SU-DHL-6 (cell line): ENCODE results near the gene LINGO1.

Experiments
- H2AFZ ChIP-seq: fragments of 200-600 bp; sonication (generic); 2 replicates; pipeline ENCODE4 v1.6.1; 2014; ENCODE audit warnings: low read depth, mild to moderate bottlenecking, moderate library complexity, mixed read lengths, antibody characterized with exemption, low read length; ENCODE audit not compliant: severe bottlenecking
- H3F3A ChIP-seq: fragments of 200-600 bp; shearing (Covaris generic); 2 replicates; pipeline ENCODE4 v1.6.0; 2016; ENCODE audit warnings: antibody characterized with exemption, mild to moderate bottlenecking; ENCODE audit not compliant: insufficient read depth
- H3K27ac ChIP-seq: fragments of 200-600 bp; sonication (generic); 2 replicates; pipeline ENCODE4 v1.5.1; 2016; ENCODE audit warnings: low read depth, mild to moderate bottlenecking, low read length, moderate library complexity, mixed read lengths
- H3K27me3 ChIP-seq: fragments of 200-600 bp; sonication (generic), shearing (Covaris generic); 2 replicates; pipeline ENCODE4 v1.6.0; 2014; ENCODE audit warnings: mild to moderate bottlenecking, low read length
- H3K36me3 ChIP-seq: fragments of 200-600 bp; sonication (generic); 2 replicates; pipeline ENCODE4 v1.6.1; 2014; ENCODE audit warnings: mild to moderate bottlenecking, low read length, mixed read lengths
- H3K4me2 ChIP-seq: fragments of 300-600, 200-600 bp; shearing (Covaris generic), sonication (generic); 2 replicates; pipeline ENCODE4 v1.6.0; 2014; ENCODE audit warnings: low read length, low read depth, mild to moderate bottlenecking; ENCODE audit not compliant: poor library complexity, severe bottlenecking
- H3K4me3 ChIP-seq: fragments of 200-600 bp; sonication (generic); 2 replicates; pipeline ENCODE4 v1.5.1; 2014; ENCODE audit warnings: antibody characterized with exemption, low read length, mild to moderate bottlenecking, mixed read lengths; ENCODE audit not compliant: insufficient read depth, poor library complexity, severe bottlenecking
- H3K79me2 ChIP-seq: fragments of 200-600 bp; sonication (generic); 2 replicates; pipeline ENCODE4 v1.6.1; 2014; ENCODE audit warnings: mild to moderate bottlenecking, low read length, moderate library complexity; ENCODE audit not compliant: insufficient read depth
- H3K9ac ChIP-seq: fragments of 200-600 bp; sonication (generic); 2 replicates; pipeline ENCODE4 v1.7.0; 2014; ENCODE audit warnings: mild to moderate bottlenecking, low read length
- H3K9me2 ChIP-seq: fragments of 200-600 bp; sonication (generic); replicated peaks from 2 replicates; pipeline ENCODE4 v1.6.1; 2014; ENCODE audit warnings: low read length; ENCODE audit not compliant: insufficient read depth
- H3K9me3 ChIP-seq: fragments of 200-600 bp; sonication (generic); 2 replicates; pipeline ENCODE4 v1.6.1; 2014; ENCODE audit warnings: low read length, mixed read lengths; ENCODE audit not compliant: insufficient read depth
- H4K20me1 ChIP-seq: fragments of 200-600 bp; sonication (generic); 2 replicates; pipeline ENCODE4 v1.6.1; 2014; ENCODE audit warnings: low read depth, mild to moderate bottlenecking, antibody characterized with exemption, low read length, moderate library complexity, mixed read lengths
- EZH2phosphoT487 ChIP-seq: fragments of 200-600 bp; sonication (generic), shearing (Covaris generic); conservative IDR thresholded peaks from 2 replicates; pipeline ENCODE4 v1.6.1; 2018; ENCODE audit warnings: mild to moderate bottlenecking, antibody characterized with exemption, low read length, moderate library complexity, mixed read lengths
- TF ChIP-seq, protein P1 (sequence below): fragments of 200-600 bp; sonication (generic); IDR thresholded peaks from one replicate; pipeline ENCODE4 v1.5.1; 2017; ENCODE audit warnings: antibody characterized with exemption, mild to moderate bottlenecking, low read length, moderate library complexity; ENCODE audit not compliant: insufficient read depth, poor library complexity, severe bottlenecking

LINGO1 gene

GRCh38 chr15:77566092-77566491 lies 66.6 kb downstream of the LINGO1 start:
- no peak overlapping the region for H3K4me3 ChIP-seq
- H3K9me2 ChIP-seq = no peaks in the 10 kb centered on the region
- no peak overlapping the region for H3K9ac ChIP-seq
- H3K36me3 ChIP-seq = no peaks in the 10 kb centered on the region
- no peaks in the 10 kb centered on the region for H3K79me2 ChIP-seq
- no peaks in the 10 kb centered on the region for H3K27me3 ChIP-seq
- H3K4me2 ChIP-seq = no peak overlapping the region
- H4K20me1 ChIP-seq = no peaks in the 10 kb centered on the region
- H3K9me3 ChIP-seq = no peaks in the 10 kb centered on the region
- TF ChIP-seq EZH2phosphoT487 = no peak
- TF ChIP-seq, protein P1, sequence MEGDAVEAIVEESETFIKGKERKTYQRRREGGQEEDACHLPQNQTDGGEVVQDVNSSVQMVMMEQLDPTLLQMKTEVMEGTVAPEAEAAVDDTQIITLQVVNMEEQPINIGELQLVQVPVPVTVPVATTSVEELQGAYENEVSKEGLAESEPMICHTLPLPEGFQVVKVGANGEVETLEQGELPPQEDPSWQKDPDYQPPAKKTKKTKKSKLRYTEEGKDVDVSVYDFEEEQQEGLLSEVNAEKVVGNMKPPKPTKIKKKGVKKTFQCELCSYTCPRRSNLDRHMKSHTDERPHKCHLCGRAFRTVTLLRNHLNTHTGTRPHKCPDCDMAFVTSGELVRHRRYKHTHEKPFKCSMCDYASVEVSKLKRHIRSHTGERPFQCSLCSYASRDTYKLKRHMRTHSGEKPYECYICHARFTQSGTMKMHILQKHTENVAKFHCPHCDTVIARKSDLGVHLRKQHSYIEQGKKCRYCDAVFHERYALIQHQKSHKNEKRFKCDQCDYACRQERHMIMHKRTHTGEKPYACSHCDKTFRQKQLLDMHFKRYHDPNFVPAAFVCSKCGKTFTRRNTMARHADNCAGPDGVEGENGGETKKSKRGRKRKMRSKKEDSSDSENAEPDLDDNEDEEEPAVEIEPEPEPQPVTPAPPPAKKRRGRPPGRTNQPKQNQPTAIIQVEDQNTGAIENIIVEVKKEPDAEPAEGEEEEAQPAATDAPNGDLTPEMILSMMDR = no peak
- H3K27ac ChIP-seq = no peak overlapping the region
- no peak overlapping the region for H2AFZ ChIP-seq
- no peaks in the 10 kb centered on the region for H3F3A ChIP-seq

GRCh38 chr15:77565378-77565915 lies 67.3 kb downstream of the LINGO1 start:
- Histone ChIP-seq H3K36me3 (no peaks in the 10 kb centered on the region), H3K27ac (no peak overlapping the region), H3K79me2 (no peaks in the 10 kb centered on the region), H2AFZ (no peak overlapping the region), H3K4me3 (no peak overlapping the region), H3K4me2 (no peak overlapping the region), H3K9me2 (no peaks in the 10 kb centered on the region), H3K27me3 (no peaks in the 10 kb centered on the region), H3K9ac (no peak overlapping the region), H3F3A (no peaks in the 10 kb centered on the region), H3K9me3 (no peaks in the 10 kb centered on the region), H4K20me1 (no peaks in the 10 kb centered on the region)
- no peak for TF ChIP-seq EZH2phosphoT487
- TF ChIP-seq, protein P1 = no peak

GRCh38 chr15:77564938-77565337 lies 67.8 kb downstream of the LINGO1 start:
- Histone ChIP-seq H3K4me3 (no peak overlapping the region), H4K20me1 (no peaks in the 10 kb centered on the region), H3K9ac (no peak overlapping the region), H3K79me2 (no peaks in the 10 kb centered on the region), H3F3A (no peaks in the 10 kb centered on the region), H3K9me2 (no peaks in the 10 kb centered on the region), H3K27me3 (no peaks in the 10 kb centered on the region), H3K9me3 (no peaks in the 10 kb centered on the region), H3K36me3 (no peaks in the 10 kb centered on the region), H3K4me2 (no peak overlapping the region), H3K27ac (no peak overlapping the region), H2AFZ (no peak overlapping the region)
- no peak for TF ChIP-seq EZH2phosphoT487
- TF ChIP-seq, protein P1 = no peak

DNA sequence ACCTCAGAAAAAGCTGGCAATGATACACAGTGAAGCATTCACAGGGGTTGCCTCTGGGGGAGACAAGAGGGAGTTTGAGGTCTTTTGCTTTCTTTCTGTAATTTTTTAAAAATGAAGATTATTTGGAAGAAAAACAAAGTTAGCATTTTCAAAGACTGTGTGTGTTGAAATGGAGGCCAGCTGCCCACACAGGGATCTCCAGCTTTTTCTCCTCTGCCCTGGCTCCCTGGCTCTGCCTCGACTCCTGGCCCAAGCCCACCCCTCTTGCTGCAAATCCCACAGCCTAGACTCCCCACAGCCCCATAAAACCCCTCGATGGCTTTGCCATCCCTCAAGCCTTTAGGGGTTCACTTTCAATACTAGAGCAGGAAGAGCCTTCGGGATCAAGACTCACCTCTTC lies 68.4 kb downstream of the LINGO1 start:
- no peaks in the 10 kb centered on the region for H3K27me3 ChIP-seq
- no peaks in the 10 kb centered on the region for H4K20me1 ChIP-seq
- no peaks in the 10 kb centered on the region for H3K36me3 ChIP-seq
- no peak overlapping the region for H2AFZ ChIP-seq
- H3K79me2 ChIP-seq = no peaks in the 10 kb centered on the region
- no peak overlapping the region for H3K4me2 ChIP-seq
- no peaks in the 10 kb centered on the region for H3K9me2 ChIP-seq
- no peaks in the 10 kb centered on the region for H3F3A ChIP-seq
- H3K9me3 ChIP-seq = no peaks in the 10 kb centered on the region
- no peak overlapping the region for H3K27ac ChIP-seq
- no peak overlapping the region for H3K4me3 ChIP-seq
- TF ChIP-seq EZH2phosphoT487 = no peak
- TF ChIP-seq, protein P1 = no peak
- no peak overlapping the region for H3K9ac ChIP-seq
